Hematopoietic multipotent progenitor cell treated with erythropoietin and hydrocortisone succinate and interleukin-3 and kit ligand, for 6 days (in vitro differentiated cells): Measurements from ENCODE around the gene TMEM129.

Experiments
- DNase-seq: peaks from one replicate; pipeline ENCODE4 v3.0.0-alpha.2; 2015

Gene TMEM129

GRCh38 chr4:1721003-1721665 lies at the start of gene TMEM129, which contains the start of gene TACC3:
TMEM129 (minus strand) TSS chr4:1721323; CDS start chr4:1720837, 486 bp downstream.
TACC3 (plus strand) TSS chr4:1721521; CDS start chr4:1723422, 1,901 bp downstream.
- DNase-seq = peak; percentile 98

GRCh38 chr4:1770791-1771231 lies 49.7 kb upstream of the TMEM129 start:
- DNase-seq = no peak

- DNase-seq = no peak
These were observed 49.1 kb upstream of the TMEM129 start for GRCh38 chr4:1770245-1770644.

GRCh38 chr4:1769692-1770091 lies 48.6 kb upstream of the TMEM129 start:
- DNase-seq = no peak

- DNase-seq = no peak
These were observed 47.4 kb upstream of the TMEM129 start for GRCh38 chr4:1768367-1769034.

- peak; percentile 70 for DNase-seq
These were observed 46.7 kb upstream of the TMEM129 start for GRCh38 chr4:1767770-1768366.

- DNase-seq = peak; percentile 44
These were observed 46.1 kb upstream of the TMEM129 start for GRCh38 chr4:1767061-1767769.

- DNase-seq = peak; percentile 3
These were observed 45.3 kb upstream of the TMEM129 start for GRCh38 chr4:1766106-1767060.

GRCh38 chr4:1765409-1766072 lies 44.4 kb upstream of the TMEM129 start:
- DNase-seq = no peak

GRCh38 chr4:1764670-1765069 lies 43.5 kb upstream of the TMEM129 start:
- DNase-seq = no peak

GRCh38 chr4:1763550-1764080 lies 42.5 kb upstream of the TMEM129 start:
- peak; percentile 83 for DNase-seq

- DNase-seq = no peak
These were observed 42.0 kb upstream of the TMEM129 start for GRCh38 chr4:1763070-1763549.

GRCh38 chr4:1762264-1763010 lies 41.3 kb upstream of the TMEM129 start:
- no peak for DNase-seq

- no peak for DNase-seq
These were observed 40.1 kb upstream of the TMEM129 start for GRCh38 chr4:1761130-1761689.

- no peak for DNase-seq
These were observed 39.5 kb upstream of the TMEM129 start for GRCh38 chr4:1760521-1761071.

- no peak for DNase-seq
These were observed 38.7 kb upstream of the TMEM129 start for GRCh38 chr4:1759818-1760223.

GRCh38 chr4:1759170-1759817 lies 38.2 kb upstream of the TMEM129 start:
- DNase-seq = no peak

- no peak for DNase-seq
These were observed 37.4 kb upstream of the TMEM129 start for GRCh38 chr4:1758306-1759121.
